SJSA1 (cell line): Measurements from ENCODE around the gene GLB1L2. TPM values are rescaled to one million over a fixed set of nuclear protein-coding genes. Genes with fewer than 3 reads are reported as not detected.
"Not testable (repeated sequence)": the region's sequence is repeated elsewhere in the genome, so short reads cannot be mapped to it uniquely, and the experiment has no call there.

Source experiments
- DNase-seq, 2 experiments: peaks; one replicate each; pipeline ENCODE4 v3.0.0-alpha.2; 2015 to 2020; ENCODE audit warnings: low spot score in 2 of 2, low read depth in 1 of 2
- H3K27ac ChIP-seq: fragments of 250-450 bp; sonication (Bioruptor Pico); 2 replicates; pipeline ENCODE4 v1.5.1; 2020; ENCODE audit warnings: mild to moderate bottlenecking, moderate library complexity
- H3K27me3 ChIP-seq: fragments of 250-450 bp; sonication (Bioruptor Pico); replicated peaks from 2 replicates; pipeline ENCODE4 v1.5.1; 2020; ENCODE audit warnings: mild to moderate bottlenecking, moderate library complexity
- H3K36me3 ChIP-seq: fragments of 250-450 bp; sonication (Bioruptor Pico); 2 replicates; pipeline ENCODE4 v1.5.1; 2020; ENCODE audit warnings: mild to moderate bottlenecking
- H3K4me1 ChIP-seq: fragments of 250-450 bp; sonication (Bioruptor Pico); replicated peaks from 2 replicates; pipeline ENCODE4 v1.6.1; 2021; ENCODE audit warnings: mild to moderate bottlenecking
- H3K4me3 ChIP-seq: fragments of 250-450 bp; sonication (Bioruptor Pico); 2 replicates; pipeline ENCODE4 v1.5.1; 2020; ENCODE audit warnings: mild to moderate bottlenecking
- H3K9me3 ChIP-seq: fragments of 250-450 bp; sonication (Bioruptor Pico); replicated peaks from 2 replicates; pipeline ENCODE4 v1.5.1; 2020; ENCODE audit warnings: mild to moderate bottlenecking
- total RNA-seq: library from RNA; depleted of rRNA; stranded (reverse); fragments of >200 nt; shearing (Covaris generic); gene quantifications from 2 replicates; pipeline ENCODE4 v1.2.3, GENCODE V29; 2014

Gene GLB1L2
- total RNA-seq, 1 experiment from 2014 or later, result not detected

DNA sequence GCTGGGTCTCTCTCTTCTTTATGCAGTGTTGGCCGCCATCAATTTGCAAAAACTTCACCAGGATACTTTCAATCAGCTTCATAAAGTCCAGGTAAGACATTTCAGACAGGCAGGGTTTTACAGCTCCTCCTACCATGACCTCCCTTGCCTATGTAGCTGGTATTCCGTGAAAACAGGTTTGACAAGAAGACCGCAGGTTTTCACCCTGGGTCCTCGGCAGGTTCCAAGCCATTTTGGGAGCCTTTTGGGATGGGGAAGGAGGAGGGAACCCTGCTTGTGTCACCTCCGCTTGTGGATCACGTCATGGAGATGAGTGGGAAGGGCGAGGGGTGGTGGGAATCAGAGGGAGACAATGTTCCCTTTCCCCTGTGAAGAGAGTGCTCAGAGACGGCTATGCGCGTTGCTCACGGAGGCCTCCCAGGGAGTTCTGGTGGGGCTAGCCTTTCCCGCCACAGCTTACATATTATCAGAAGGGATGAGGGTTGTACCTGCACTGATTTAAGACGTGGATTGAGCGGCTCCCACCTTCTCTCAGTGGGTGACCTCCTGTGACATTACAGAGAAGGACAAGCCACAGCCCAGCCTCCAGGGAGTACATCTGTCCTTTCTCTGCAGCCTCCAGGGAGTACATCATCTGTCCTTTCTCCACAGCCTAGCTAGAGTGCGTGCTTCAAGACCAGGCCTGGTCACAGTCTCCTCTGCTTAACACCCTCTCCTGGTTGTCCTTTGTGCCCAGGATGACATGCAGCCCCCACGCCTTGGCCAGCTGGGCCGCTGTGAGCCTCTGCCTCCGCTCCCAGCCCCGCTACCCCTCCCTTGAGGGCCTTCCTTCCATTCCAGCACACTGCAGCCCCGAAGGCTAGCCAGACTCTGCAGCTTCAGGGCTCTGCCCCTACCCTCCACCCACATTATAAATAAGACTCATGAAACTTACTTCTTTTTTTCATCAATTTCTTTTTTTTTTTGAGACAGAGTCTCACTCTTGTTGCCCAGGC, 38.4 kb upstream of the GLB1L2 start:
- H3K4me1 ChIP-seq, result no peaks in the 10 kb centered on the region
- H3K9me3 ChIP-seq, result no peaks in the 10 kb centered on the region
- H3K4me3 ChIP-seq, result no peak overlapping the region
- H3K36me3 ChIP-seq, result no peaks in the 10 kb centered on the region
- DNase-seq, result no peak
- H3K27me3 ChIP-seq, result no peaks in the 10 kb centered on the region
- no peak overlapping the region for H3K27ac ChIP-seq

DNA sequence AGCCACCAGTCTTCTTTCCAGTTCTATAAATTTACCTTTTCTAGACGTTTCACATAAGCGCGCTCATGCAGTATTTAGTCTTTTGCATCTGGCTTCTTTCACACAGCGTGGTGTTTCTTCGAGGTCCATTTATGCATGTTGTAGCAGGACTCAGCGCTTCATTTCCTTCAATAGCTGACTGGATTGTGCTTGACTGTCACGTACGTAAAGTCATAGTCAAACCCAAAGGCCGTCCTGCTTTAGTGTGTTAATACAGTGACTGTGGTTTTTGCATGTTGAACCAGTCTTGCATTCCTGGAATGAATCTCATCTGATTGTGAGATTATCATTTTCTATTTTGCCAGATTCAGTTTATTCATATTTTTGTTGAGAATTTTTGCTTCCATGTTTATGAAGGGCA, 37.1 kb upstream of the GLB1L2 start:
- no peak for DNase-seq
- H3K27me3 ChIP-seq, result no peaks in the 10 kb centered on the region
- no peak overlapping the region for H3K27ac ChIP-seq
- no peaks in the 10 kb centered on the region for H3K36me3 ChIP-seq
- no peaks in the 10 kb centered on the region for H3K4me1 ChIP-seq
- no peaks in the 10 kb centered on the region for H3K9me3 ChIP-seq
- H3K4me3 ChIP-seq, result no peak overlapping the region

DNA sequence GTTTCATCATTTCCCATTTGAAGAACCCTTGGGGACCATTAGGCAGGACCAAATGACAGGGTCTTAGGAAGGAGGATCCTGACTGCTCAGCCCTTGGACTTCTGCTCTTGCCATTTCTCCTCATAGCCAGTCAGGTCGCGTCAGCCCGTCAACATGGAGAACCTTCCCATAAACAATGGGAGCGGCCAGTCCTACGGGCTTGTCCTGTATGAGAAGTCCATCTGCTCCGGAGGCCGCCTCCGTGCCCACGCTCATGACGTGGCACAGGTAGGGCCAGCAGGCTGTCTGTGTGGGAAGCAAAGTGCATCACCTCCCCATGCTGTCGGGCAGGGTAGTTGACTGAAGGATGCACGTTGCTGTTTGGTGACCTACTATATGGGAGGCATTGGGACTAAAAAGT, 19.6 kb upstream of the GLB1L2 start:
- H3K9me3 ChIP-seq, result no peaks in the 10 kb centered on the region
- DNase-seq, result no peak
- H3K27me3 ChIP-seq, result no peaks in the 10 kb centered on the region
- H3K4me3 ChIP-seq, result no peak overlapping the region
- H3K36me3 ChIP-seq, result no peaks in the 10 kb centered on the region
- no peaks in the 10 kb centered on the region for H3K4me1 ChIP-seq
- H3K27ac ChIP-seq, result no peak overlapping the region

DNA sequence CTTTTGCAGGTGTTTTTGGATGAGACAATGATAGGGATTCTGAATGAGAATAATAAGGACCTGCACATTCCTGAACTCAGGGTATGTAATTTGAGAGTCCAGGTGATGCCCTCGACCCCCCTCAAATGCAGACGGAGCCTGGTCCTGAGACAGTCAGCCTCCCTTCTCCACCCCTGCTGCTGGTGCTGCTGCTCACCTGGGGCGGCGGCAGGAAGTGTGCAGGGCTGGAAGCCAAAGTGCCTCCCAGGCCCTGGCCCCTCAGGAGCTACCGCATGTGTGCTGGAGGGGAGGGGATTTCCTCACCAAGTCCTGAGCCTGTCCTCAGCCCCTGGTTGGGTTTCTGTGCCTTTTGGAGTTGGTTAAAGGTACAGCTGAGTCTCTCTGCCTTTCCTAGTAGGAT, 19.0 kb upstream of the GLB1L2 start:
- Histone ChIP-seq H3K4me1 (no peaks in the 10 kb centered on the region), H3K36me3 (no peaks in the 10 kb centered on the region)
- DNase-seq, result no peak

DNA sequence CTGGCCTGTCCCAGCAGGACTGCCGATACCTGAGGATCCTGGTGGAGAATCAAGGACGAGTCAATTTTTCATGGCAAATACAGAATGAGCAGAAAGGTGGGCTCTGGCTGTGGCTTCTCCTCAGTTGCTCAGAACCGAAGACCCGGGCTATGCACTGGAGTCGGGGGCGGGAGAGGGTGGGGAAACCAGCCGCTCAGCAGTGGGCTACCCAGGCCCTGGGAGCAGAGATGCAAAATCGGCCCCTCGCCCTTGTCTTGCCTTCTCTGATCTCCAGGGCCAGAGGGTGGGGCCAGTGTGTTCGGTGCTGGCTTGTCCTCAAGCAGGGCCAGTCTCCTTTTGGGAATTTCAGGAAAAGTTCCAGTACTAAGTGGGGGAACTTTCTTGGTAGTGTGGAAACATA, 18.4 kb upstream of the GLB1L2 start:
- H3K27me3 ChIP-seq, result no peaks in the 10 kb centered on the region
- H3K9me3 ChIP-seq, result no peaks in the 10 kb centered on the region
- H3K36me3 ChIP-seq, result no peaks in the 10 kb centered on the region
- H3K4me1 ChIP-seq, result no peaks in the 10 kb centered on the region
- no peak for DNase-seq
- no peak overlapping the region for H3K4me3 ChIP-seq
- H3K27ac ChIP-seq, result no peak overlapping the region

More for the DNA sequence above, 19.0 kb upstream of the GLB1L2 start:
- Histone ChIP-seq H3K27me3 (no peaks in the 10 kb centered on the region), H3K4me3 (no peak overlapping the region), H3K27ac (no peak overlapping the region), H3K9me3 (no peaks in the 10 kb centered on the region)

DNA sequence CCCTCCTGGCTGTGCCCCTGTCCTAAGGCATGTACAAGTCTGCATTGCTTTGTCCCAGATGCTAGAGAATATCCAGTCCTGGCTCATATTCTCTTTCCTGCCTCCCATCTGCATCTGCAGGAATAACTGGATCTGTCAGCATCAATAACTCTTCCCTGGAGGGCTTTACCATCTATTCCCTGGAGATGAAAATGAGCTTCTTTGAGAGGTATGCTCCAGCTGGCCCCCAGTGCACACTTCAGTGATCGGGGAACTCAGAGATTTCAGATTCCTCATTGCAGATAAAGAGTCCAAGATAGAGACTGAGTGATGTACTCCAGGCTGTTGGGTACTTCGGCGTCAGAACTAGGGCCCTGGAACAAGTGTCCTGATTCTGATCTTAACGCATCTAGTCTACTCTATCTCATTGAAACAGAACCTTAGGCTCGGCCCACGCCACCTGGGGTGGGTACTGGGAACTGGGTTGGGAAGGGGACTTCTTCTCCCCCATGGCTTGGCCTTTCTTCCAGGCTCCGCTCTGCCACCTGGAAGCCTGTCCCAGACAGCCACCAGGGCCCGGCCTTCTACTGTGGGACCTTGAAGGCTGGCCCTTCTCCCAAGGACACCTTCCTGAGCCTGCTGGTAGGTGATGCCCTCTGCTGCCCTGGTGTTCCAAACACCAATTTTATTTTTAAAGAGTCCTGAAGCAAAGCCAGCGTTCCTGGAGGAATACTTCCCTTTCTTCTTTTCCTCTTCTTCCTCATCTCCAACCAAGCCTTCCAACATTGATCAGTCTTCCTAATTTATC, 17.8 kb upstream of the GLB1L2 start:
- Histone ChIP-seq H3K4me3 (no peak overlapping the region), H3K36me3 (no peaks in the 10 kb centered on the region), H3K9me3 (no peaks in the 10 kb centered on the region), H3K27ac (no peak overlapping the region), H3K4me1 (no peaks in the 10 kb centered on the region), H3K27me3 (no peaks in the 10 kb centered on the region)
- no peak for DNase-seq

DNA sequence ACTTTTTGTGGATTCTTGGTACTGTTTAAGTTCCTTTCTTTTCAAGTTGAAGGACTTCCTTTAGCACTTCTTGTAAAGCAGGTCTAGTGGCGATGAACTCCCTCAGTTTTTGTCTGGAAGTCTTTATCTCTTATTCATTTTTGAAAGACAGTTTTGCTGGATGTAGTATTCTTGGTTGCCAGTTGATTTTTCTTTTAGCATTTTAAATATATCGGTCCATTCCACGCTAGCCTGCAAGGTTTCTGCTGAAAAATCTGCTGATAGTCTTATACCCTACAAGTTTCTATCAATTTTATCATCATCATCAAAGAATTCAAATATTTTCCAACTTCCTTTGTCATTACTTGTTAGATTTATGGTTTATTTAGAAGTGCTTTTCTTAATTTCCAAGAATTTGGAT, 14.7 kb upstream of the GLB1L2 start:
- H3K27me3 ChIP-seq, result no peaks in the 10 kb centered on the region
- no peak for DNase-seq
- H3K27ac ChIP-seq, result no peak overlapping the region
- no peak overlapping the region for H3K4me3 ChIP-seq
- H3K4me1 ChIP-seq, result no peaks in the 10 kb centered on the region
- no peaks in the 10 kb centered on the region for H3K9me3 ChIP-seq
- H3K36me3 ChIP-seq, result no peaks in the 10 kb centered on the region

DNA sequence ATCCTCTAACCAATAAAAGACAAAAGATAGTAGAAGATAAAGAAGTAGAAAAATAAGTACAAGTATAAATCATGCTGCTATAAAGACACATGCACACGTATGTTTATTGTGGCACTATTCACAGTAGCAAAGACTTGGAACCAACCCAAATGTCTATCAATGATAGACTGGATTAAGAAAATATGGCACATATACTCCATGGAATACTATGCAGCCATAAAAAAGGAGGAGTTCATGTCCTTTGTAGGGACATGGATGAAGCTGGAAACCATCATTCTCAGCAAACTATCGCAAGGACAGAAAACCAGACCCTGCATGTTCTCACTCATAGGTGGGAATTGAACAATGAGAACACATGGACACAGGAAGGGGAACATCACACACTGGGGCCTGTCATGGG, 10.4 kb upstream of the GLB1L2 start:
- not testable (repeated sequence) for H3K4me1 ChIP-seq, H3K27me3 ChIP-seq, H3K36me3 ChIP-seq, DNase-seq, H3K4me3 ChIP-seq, H3K27ac ChIP-seq, H3K9me3 ChIP-seq

DNA sequence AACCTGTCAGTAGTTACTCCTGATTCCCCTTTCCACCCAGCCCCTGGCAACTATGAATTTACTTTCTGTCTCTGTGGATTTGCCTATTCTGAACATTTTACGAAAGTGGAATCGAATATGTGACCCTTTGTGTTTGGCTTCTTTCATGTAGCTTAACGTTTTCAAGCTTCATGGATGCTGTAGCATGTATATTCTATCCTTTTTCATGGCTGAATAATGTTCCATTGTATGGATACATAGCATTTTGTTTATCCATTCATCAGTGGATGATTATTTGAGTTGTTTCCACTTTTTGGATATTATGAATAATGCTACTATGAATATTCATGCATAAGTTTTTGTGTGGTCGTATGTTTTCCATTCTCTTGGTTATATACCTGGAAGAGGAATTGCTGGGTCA, 9.2 kb upstream of the GLB1L2 start:
- Histone ChIP-seq H3K4me1 (no peaks in the 10 kb centered on the region), H3K27ac (no peak overlapping the region), H3K27me3 (no peaks in the 10 kb centered on the region), H3K36me3 (no peaks in the 10 kb centered on the region), H3K4me3 (no peak overlapping the region), H3K9me3 (no peaks in the 10 kb centered on the region)
- no peak for DNase-seq

DNA sequence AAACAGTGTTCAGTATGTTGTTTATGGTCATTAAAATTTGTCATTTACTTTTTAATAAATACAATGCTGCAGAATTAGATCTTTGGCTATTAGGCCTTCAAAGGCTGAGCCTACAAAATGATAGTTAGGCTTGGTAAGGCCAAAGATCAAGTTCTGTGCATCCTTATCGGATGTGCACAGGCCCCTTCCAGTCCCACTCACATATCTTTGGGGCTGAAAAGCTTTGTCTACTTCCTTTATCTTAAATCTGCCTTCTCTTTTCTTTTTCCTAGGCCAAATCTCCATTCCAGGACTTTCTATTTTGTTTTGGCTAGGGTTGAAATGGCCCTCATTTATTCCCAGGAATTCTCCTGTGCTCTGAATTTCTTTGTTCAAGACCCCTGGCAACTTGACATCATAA, 3.4 kb upstream of the GLB1L2 start:
- DNase-seq, result no peak
- Histone ChIP-seq H3K27me3 (peaks cover 9% of the 10 kb centered on the region; the same call in 1 of the 2 replicates), H3K36me3 (no peaks in the 10 kb centered on the region), H3K9me3 (no peaks in the 10 kb centered on the region), H3K27ac (no peak overlapping the region), H3K4me1 (no peaks in the 10 kb centered on the region), H3K4me3 (no peak overlapping the region)

DNA sequence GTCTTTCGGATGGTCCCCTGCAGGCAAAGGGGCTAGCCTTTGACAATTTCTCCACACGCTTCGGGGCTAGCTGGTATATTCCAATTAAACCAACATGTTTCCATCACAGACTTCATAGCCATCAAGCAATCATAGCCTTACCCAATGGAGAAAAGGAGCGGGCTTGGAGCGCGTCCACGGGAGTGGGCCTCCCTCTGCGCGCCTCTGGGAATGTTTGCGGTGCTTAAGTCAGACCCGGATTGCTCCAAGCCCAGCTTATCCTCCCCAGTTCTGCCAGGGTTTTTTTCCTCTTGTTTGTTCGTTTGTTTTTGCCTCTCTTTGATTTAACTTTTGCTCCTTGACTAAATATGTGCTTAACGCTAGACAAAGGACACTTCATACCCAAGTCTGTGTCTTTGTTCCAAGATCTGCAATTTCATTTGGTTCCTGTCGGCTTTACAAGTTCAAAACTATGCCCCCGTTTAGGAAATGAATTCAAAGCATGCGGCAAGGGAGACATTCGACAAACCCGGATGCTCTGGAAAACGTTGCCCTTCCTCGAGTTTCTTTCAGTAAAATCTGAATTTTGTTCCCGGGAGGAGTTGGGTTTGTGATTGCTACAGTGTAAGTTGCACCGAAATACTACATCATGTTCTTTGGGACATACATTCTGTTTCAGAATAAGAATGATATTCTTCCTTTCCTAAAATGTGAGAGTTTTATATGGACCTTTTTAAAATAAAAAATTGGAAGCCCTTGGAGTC, 1.0 kb upstream of the GLB1L2 start:
- H3K9me3 ChIP-seq, result no peaks in the 10 kb centered on the region
- H3K27me3 ChIP-seq, result peaks cover 9% of the 10 kb centered on the region; the same call in 1 of the 2 replicates
- no peak for DNase-seq
- no peaks in the 10 kb centered on the region for H3K4me1 ChIP-seq
- H3K27ac ChIP-seq, result no peak overlapping the region
- no peak overlapping the region for H3K4me3 ChIP-seq
- no peaks in the 10 kb centered on the region for H3K36me3 ChIP-seq

DNA sequence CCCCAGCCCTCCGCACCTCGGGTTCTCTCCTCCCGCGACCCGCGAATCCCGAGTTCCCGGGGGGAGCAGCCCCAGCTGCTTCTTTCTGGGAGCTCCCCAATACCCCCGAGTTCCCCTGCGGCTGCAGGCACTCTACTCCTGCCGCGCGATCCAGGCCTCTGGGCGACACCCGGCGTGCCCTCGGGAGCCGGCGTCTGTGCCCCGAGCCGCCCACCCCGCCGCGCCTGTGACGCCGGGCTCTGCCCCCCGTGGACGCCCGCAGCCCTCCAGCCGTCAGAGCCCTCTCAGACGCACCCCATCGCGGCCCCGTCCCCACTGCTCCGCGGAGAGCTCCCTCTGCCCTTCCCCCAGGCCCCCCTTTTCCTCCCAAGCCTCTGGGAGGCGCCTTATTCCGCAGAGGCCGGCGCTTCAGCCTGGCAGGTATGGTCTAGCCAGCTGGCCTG, 422 bp downstream of the GLB1L2 start:
- Histone ChIP-seq H3K36me3 (no peaks in the 10 kb centered on the region), H3K27ac (no peak overlapping the region), H3K9me3 (no peaks in the 10 kb centered on the region), H3K4me3 (no peak overlapping the region), H3K4me1 (no peaks in the 10 kb centered on the region), H3K27me3 (peaks cover 9% of the 10 kb centered on the region; the same call in 1 of the 2 replicates)
- no peak for DNase-seq

DNA sequence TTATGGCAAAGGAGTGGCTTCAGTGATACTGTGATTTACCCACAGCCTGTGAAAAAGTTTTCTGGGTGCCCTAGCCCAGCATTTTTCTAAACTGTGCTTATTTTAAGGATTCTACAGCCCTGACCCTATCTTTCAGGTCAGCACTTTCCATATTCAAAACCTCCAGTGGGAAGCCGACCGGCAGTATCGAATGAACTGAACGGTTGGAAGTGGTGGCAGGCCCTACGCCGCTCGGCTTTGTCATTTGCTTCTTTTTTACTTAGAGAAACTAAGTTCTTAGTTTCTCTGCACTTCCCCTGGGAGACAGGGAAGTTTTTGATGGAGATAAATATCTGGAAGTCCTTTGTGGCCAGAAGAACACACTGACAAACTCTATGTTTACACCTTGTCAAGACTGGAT, 994 bp downstream of the GLB1L2 start:
- no peaks in the 10 kb centered on the region for H3K9me3 ChIP-seq
- no peak overlapping the region for H3K27ac ChIP-seq
- no peak overlapping the region for H3K4me3 ChIP-seq
- no peak for DNase-seq
- H3K27me3 ChIP-seq, result peaks cover 9% of the 10 kb centered on the region; the same call in 1 of the 2 replicates
- H3K4me1 ChIP-seq, result no peaks in the 10 kb centered on the region
- no peaks in the 10 kb centered on the region for H3K36me3 ChIP-seq
